ENCODE data around the gene CMTM3. TPM values are rescaled to one million over a fixed set of nuclear protein-coding genes. Genes with fewer than 3 reads are reported as not detected.

Gene CMTM3
- total RNA-seq, 3 donors from 2014 or later = 3.1 to 15.9 (median 9.3) TPM

- Histone ChIP-seq H3K4me1 (ENCODE audit: low read depth) (no peaks in the 10 kb centered on the region), H3K4me3 (no peak overlapping the region), H3K9me3 (no peaks in the 10 kb centered on the region), H3K36me3 (ENCODE audit: low read depth) (no peaks in the 10 kb centered on the region)
- no peak for DNase-seq
- intact Hi-C loops (cut with DNase I, micrococcal nuclease) = no loop called here
- ATAC-seq = no peak
- no peak for TF ChIP-seq CTCF (IDR thresholded peaks at IDR 0.05)
These were observed 31.7 kb downstream of the CMTM3 start for GRCh38 chr16:66636199-66636598.

GRCh38 chr16:66637806-66638205, 33.3 kb downstream of the CMTM3 start:
- ATAC-seq = no peak
- H3K4me1 ChIP-seq (ENCODE audit: low read depth) = no peaks in the 10 kb centered on the region
- TF ChIP-seq CTCF (IDR thresholded peaks at IDR 0.05) = no peak
- no peaks in the 10 kb centered on the region for H3K9me3 ChIP-seq
- intact Hi-C loops (cut with DNase I, micrococcal nuclease) = no loop called here
- DNase-seq = no peak
- H3K4me3 ChIP-seq = no peak overlapping the region
- H3K36me3 ChIP-seq (ENCODE audit: low read depth) = no peaks in the 10 kb centered on the region

- no peak for DNase-seq
- no peak for ATAC-seq
- Histone ChIP-seq H3K4me3 (no peak overlapping the region), H3K4me1 (ENCODE audit: low read depth) (no peaks in the 10 kb centered on the region), H3K36me3 (ENCODE audit: low read depth) (no peaks in the 10 kb centered on the region), H3K9me3 (no peaks in the 10 kb centered on the region)
- intact Hi-C loops (cut with DNase I, micrococcal nuclease) = no loop called here
- TF ChIP-seq CTCF (IDR thresholded peaks at IDR 0.05) = no peak
These were observed 34.8 kb downstream of the CMTM3 start for GRCh38 chr16:66639091-66639885.

GRCh38 chr16:66640724-66641314, 36.3 kb downstream of the CMTM3 start:
- TF ChIP-seq CTCF (IDR thresholded peaks at IDR 0.05) = no peak

GRCh38 chr16:66641387-66641786, 36.9 kb downstream of the CMTM3 start:
- H3K4me3 ChIP-seq = no peak overlapping the region
- ATAC-seq (no peak), DNase-seq (no peak)
- no peaks in the 10 kb centered on the region for H3K4me1 ChIP-seq (ENCODE audit: low read depth)
- intact Hi-C loops (cut with DNase I, micrococcal nuclease) = no loop called here
- no peaks in the 10 kb centered on the region for H3K36me3 ChIP-seq (ENCODE audit: low read depth)
- no peak for TF ChIP-seq CTCF (IDR thresholded peaks at IDR 0.05)
- H3K9me3 ChIP-seq = no peaks in the 10 kb centered on the region

More at GRCh38 chr16:66640724-66641314, 36.3 kb downstream of the CMTM3 start:
- intact Hi-C loops (cut with DNase I, micrococcal nuclease) = no loop called here
- Histone ChIP-seq H3K9me3 (no peaks in the 10 kb centered on the region), H3K4me3 (no peak overlapping the region), H3K4me1 (ENCODE audit: low read depth) (no peaks in the 10 kb centered on the region), H3K36me3 (ENCODE audit: low read depth) (no peaks in the 10 kb centered on the region)
- ATAC-seq (no peak), DNase-seq (no peak)
